HL-60 (cell line): ENCODE results near the gene FMN1.

Experiments used
- GABPA ChIP-seq: IDR thresholded peaks from 2 replicates; pipeline ENCODE4 v1.6.1; 2012; ENCODE audit warnings: low read depth
- POLR2AphosphoS5 ChIP-seq: IDR thresholded peaks from 2 replicates; pipeline ENCODE4 v1.6.1; 2012; ENCODE audit warnings: low read depth
- SPI1 ChIP-seq: IDR thresholded peaks from 2 replicates; pipeline ENCODE4 v1.6.1; 2012; ENCODE audit warnings: low read depth, mild to moderate bottlenecking, borderline replicate concordance
- TF ChIP-seq, protein P1 (sequence below): IDR thresholded peaks from one replicate; pipeline ENCODE4 v1.5.1; 2011; ENCODE audit warnings: low read length, control low read depth, inconsistent platforms; ENCODE audit not compliant: insufficient read depth
- TF ChIP-seq, protein P2 (sequence below): IDR thresholded peaks from 2 replicates; pipeline ENCODE4 v1.6.1; 2012; ENCODE audit warnings: low read depth; ENCODE audit not compliant: insufficient replicate concordance

- no peak for TF ChIP-seq SPI1
- TF ChIP-seq, protein P1, sequence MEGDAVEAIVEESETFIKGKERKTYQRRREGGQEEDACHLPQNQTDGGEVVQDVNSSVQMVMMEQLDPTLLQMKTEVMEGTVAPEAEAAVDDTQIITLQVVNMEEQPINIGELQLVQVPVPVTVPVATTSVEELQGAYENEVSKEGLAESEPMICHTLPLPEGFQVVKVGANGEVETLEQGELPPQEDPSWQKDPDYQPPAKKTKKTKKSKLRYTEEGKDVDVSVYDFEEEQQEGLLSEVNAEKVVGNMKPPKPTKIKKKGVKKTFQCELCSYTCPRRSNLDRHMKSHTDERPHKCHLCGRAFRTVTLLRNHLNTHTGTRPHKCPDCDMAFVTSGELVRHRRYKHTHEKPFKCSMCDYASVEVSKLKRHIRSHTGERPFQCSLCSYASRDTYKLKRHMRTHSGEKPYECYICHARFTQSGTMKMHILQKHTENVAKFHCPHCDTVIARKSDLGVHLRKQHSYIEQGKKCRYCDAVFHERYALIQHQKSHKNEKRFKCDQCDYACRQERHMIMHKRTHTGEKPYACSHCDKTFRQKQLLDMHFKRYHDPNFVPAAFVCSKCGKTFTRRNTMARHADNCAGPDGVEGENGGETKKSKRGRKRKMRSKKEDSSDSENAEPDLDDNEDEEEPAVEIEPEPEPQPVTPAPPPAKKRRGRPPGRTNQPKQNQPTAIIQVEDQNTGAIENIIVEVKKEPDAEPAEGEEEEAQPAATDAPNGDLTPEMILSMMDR = no peak
- TF ChIP-seq, protein P2, sequence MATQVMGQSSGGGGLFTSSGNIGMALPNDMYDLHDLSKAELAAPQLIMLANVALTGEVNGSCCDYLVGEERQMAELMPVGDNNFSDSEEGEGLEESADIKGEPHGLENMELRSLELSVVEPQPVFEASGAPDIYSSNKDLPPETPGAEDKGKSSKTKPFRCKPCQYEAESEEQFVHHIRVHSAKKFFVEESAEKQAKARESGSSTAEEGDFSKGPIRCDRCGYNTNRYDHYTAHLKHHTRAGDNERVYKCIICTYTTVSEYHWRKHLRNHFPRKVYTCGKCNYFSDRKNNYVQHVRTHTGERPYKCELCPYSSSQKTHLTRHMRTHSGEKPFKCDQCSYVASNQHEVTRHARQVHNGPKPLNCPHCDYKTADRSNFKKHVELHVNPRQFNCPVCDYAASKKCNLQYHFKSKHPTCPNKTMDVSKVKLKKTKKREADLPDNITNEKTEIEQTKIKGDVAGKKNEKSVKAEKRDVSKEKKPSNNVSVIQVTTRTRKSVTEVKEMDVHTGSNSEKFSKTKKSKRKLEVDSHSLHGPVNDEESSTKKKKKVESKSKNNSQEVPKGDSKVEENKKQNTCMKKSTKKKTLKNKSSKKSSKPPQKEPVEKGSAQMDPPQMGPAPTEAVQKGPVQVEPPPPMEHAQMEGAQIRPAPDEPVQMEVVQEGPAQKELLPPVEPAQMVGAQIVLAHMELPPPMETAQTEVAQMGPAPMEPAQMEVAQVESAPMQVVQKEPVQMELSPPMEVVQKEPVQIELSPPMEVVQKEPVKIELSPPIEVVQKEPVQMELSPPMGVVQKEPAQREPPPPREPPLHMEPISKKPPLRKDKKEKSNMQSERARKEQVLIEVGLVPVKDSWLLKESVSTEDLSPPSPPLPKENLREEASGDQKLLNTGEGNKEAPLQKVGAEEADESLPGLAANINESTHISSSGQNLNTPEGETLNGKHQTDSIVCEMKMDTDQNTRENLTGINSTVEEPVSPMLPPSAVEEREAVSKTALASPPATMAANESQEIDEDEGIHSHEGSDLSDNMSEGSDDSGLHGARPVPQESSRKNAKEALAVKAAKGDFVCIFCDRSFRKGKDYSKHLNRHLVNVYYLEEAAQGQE = no peak
- TF ChIP-seq POLR2AphosphoS5 = no peak
- TF ChIP-seq GABPA = no peak
Measured at GRCh38 chr15:33076937-33077336, 117.6 kb downstream of the FMN1 start.
